Measurements from ENCODE around the gene PDE8A.

GRCh38 chr15:84968301-84968700 lies 13.4 kb upstream of the PDE8A start:
- no peak for TF ChIP-seq EZH2 (IDR thresholded peaks at IDR 0.05; ENCODE audit: borderline replicate concordance, low read length)
- TF ChIP-seq, protein P1, sequence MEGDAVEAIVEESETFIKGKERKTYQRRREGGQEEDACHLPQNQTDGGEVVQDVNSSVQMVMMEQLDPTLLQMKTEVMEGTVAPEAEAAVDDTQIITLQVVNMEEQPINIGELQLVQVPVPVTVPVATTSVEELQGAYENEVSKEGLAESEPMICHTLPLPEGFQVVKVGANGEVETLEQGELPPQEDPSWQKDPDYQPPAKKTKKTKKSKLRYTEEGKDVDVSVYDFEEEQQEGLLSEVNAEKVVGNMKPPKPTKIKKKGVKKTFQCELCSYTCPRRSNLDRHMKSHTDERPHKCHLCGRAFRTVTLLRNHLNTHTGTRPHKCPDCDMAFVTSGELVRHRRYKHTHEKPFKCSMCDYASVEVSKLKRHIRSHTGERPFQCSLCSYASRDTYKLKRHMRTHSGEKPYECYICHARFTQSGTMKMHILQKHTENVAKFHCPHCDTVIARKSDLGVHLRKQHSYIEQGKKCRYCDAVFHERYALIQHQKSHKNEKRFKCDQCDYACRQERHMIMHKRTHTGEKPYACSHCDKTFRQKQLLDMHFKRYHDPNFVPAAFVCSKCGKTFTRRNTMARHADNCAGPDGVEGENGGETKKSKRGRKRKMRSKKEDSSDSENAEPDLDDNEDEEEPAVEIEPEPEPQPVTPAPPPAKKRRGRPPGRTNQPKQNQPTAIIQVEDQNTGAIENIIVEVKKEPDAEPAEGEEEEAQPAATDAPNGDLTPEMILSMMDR (conservative IDR thresholded peaks at IDR 0.05 in 1 of 2, IDR thresholded peaks at IDR 0.05 in 1 of 2; ENCODE audit: extremely low read depth in 1 of 2, insufficient read depth in 1 of 2, low read depth in 1 of 2, low read length in 2 of 2) = no peak
